GM18867 (cell line): Measurements from ENCODE around the gene SATB2.

Experiments
- ATAC-seq: cut with Tn5 transposase; IDR thresholded peaks from one replicate; pipeline ENCODE4 v1.9.1; 2021; ENCODE audit warnings: mild to moderate bottlenecking, moderate library complexity; ENCODE audit not compliant: unreplicated experiment

The SATB2 gene

GRCh38 chr2:199452991-199453379 lies 4.8 kb downstream of the SATB2 start:
- ATAC-seq, result no peak

DNA sequence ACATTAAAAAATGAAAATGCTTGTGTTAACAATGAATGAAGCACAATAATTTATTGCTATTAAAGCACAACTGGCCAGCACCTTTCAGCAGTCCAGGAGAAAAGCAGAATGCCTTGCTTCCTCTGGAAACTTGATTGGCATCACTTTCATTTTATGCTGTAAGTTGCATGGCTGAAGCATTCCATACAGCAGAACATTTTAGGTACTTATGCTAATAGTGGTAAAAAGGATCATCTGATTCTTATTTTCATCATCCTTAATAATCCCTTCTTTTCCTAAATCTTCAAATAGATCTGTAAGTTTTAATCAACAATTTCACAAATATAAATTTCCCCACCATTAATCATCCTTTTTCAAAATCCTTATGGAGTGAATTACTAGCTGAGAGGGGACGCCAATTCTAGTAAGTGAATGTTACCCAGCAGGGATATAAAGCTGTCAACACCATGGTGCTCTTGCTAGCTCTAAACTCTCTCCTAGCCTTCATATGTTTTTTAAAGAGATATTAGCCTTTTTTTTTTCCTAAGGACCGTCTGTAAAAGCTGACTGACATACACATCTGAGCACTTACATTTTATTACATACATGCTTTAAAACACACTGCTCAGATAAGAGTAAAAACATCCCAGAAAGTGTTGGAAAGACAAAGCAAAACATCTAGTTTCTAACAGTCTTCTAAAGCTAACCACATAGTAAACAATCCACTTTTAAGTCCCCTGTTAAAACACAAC lies 5.3 kb downstream of the SATB2 start:
- no peak for ATAC-seq

DNA sequence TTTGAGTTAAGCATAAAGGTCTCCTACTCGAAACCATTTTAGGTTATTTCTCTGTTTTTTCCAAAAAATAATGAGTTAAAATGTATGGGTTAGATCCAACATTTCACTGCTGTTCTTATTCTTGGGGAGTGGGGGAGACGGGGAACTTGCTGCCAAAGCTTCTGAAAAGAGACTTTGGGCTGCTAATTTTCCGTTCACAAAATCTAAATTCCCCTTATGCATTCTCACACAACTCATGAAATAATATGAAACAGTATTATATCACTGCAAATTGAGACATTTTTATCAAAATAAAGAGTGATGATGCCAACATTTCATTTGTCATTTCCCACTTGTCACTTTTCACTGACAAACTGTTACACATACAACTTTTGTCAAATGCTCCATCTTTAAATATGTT lies 7.8 kb downstream of the SATB2 start:
- no peak for ATAC-seq

GRCh38 chr2:199449455-199449854 lies 8.3 kb downstream of the SATB2 start:
- no peak for ATAC-seq

- no peak for ATAC-seq
Observed at GRCh38 chr2:199446996-199447576, 10.7 kb downstream of the SATB2 start.

- ATAC-seq, result no peak
Observed at GRCh38 chr2:199444749-199445148, 13.0 kb downstream of the SATB2 start.

DNA sequence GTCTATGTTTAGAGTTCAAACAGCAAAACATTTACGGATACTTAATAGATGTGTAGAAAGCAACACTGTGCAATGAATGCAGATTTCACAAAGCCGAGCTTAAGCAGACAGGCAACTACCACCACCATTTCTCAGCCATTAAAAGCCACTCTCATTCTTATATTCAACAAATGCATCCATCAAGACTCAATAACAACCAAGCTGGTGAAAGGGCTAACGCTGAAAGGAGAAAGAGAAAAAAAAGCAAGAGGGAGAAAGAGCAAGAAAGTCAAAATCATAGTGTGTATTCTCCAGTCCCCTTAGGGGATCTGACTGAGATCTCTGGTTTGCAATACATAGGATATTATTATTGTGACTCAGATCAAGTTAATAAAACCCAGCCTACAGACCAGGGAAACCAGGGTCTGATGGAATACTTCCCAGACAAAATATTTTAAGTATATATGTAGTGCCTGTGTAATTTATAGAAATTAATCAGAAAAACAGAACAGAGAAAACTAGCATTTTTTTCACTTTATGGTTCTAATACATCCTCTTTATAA lies 14.1 kb downstream of the SATB2 start:
- no peak for ATAC-seq

DNA sequence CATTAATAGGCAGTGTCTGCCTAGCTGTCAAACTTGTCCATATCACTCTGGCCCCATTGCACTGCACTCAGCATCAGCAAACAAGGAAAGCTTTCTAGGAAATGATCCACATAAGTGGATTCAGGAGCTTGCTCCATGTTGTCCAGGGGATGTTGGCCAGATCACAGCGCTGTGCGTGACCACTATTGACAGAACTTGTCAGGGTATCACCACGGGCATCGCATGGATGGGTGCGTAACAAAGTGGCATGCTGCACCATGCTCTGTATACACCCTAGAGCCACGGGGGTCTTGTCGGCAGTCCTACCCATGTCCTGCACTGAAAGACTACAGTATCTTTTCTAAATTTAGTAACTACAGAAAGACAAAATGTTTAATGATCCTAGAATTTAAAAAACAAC lies 15.6 kb downstream of the SATB2 start:
- no peak for ATAC-seq

DNA sequence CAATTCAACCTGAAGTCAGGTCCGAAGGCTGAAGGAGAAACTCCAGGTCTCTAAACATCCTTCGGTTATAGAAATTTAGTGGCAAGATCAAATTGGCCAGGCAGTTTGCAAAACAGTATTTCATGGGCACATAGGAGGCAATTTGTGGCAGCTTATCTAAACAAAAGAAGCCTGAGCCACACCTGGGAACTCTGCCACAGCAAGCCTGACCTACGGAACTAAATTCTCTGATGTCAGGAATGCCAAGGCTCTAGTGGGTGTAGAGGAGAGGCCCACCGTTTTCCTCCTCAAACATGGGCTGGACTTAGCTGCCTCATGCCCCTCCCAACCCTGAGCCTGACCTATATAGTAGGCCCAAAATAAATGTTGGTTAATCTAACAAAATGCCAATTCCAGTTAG lies 16.0 kb downstream of the SATB2 start:
- no peak for ATAC-seq

- no peak for ATAC-seq
Observed at GRCh38 chr2:199440118-199440517, 17.6 kb downstream of the SATB2 start.

GRCh38 chr2:199439542-199439941 lies 18.2 kb downstream of the SATB2 start:
- no peak for ATAC-seq

- ATAC-seq, result no peak
Observed at GRCh38 chr2:199439066-199439465, 18.7 kb downstream of the SATB2 start.

- no peak for ATAC-seq
Observed at GRCh38 chr2:199434555-199434954, 23.2 kb downstream of the SATB2 start.

DNA sequence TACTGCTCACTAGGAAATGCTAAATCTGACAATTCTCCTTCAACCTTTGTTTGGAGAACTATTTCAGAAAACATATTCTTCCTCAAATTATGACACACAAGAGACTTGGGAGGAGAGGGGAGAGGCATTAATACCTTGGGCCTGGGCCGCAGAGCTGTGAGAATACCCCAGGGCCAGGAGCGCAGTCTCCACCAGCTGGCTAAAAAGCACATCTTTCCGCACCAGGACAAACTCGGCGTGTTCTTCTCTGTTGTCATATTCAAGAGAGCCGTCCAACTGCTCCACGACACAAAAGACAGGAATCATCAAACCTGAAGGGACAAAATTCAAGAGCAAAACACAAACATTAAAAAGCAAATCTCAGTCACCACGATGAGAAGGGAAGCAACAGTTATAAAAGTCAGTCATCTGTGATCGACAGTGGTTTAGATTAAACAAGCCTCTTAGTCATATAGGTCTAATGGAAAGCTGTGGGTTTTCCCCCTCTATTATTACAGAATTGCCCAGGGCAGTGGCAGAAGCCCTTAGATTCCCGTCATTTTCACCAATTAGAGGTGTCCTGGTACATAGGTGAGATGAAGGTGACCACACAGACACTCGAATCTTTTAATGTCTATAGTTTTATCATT lies 24.4 kb downstream of the SATB2 start:
- no peak for ATAC-seq

DNA sequence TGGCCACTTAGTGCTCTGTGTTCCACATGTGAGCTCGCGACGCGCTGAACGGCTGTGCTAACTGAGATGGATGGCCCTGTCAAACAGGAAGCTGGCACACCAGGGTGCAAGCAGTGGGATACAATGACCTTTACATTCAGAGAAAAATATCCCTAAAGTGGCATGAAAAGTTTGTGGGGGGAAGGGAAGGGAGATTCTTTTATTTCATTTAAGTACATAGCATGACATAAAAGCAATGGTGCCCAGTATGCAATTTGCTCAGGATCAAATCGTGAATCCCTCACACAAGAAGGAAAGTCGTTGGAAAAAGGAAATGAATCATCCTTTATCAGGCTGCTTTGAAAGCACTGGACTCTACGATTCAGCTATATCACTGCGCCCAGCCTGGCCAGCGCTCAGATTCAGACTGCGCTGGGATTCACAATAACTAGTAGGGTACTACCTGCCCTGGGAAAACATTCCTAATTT lies 26.0 kb downstream of the SATB2 start:
- no peak for ATAC-seq

GRCh38 chr2:199430214-199430613 lies 27.5 kb downstream of the SATB2 start:
- no peak for ATAC-seq

DNA sequence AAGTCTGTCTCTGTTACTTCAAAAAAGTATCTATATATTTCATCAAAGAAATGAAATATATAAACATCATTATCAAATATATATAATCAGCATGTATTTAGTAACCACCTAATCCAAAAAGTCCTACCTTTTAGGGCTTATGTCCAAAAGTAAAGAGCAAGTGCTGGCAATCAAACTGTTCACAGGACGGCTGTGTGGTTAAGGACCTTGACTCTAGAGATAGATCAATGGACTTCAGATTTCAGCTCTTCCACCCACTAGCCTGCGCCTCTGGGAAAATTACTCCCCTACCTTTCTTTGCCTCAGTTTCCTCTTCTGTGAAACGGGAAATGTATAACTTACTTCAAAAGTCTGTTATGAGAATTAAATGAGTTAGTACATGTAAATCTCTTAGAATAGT lies 29.4 kb downstream of the SATB2 start:
- no peak for ATAC-seq

- ATAC-seq, result no peak
Observed at GRCh38 chr2:199424160-199424559, 33.6 kb downstream of the SATB2 start.

GRCh38 chr2:199419428-199419827 lies 38.3 kb downstream of the SATB2 start:
- ATAC-seq, result no peak

DNA sequence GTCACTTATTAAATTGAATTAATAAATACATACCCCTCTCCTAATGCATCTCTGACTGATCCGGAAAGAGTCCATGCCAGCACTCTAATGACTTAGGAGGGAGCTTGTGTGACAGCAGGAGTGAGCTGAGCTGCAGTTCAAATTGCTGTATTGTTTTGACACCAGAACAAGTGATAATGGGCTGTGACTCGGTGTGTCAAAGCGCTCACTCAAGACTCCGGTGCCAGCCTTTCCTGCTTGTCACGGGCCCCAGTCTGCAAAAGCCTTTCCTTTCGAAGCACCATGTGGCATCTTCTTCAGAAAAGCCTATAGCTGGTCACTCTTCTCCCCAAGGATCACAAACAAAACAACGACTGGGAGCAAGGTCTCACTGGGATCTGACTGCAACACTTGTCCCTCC lies 43.3 kb downstream of the SATB2 start:
- ATAC-seq, result no peak

- no peak for ATAC-seq
Observed at GRCh38 chr2:199414001-199414400, 43.7 kb downstream of the SATB2 start.
